Measurements from ENCODE around the gene SNTG2.

- no peak for TF ChIP-seq CTCF (IDR thresholded peaks at IDR 0.05)
- no peak for TF ChIP-seq POLR2A (IDR thresholded peaks at IDR 0.05)
These were observed 211.6 kb downstream of the SNTG2 start for GRCh38 chr2:1162246-1162645.

Data from heart left ventricle (tissue), 13 donors.